ENCODE results near the gene ALDH3B2.

GRCh38 chr11:67657300-67657699 lies 17.1 kb downstream of the ALDH3B2 start:
- TF ChIP-seq POLR2AphosphoS5 (IDR thresholded peaks at IDR 0.05; ENCODE audit: low read depth, low read length) = no peak
- TF ChIP-seq CTCF (IDR thresholded peaks at IDR 0.05) = no peak
- no peak for TF ChIP-seq REST (IDR thresholded peaks at IDR 0.05; ENCODE audit: insufficient read depth in 1 of 2, low read depth in 2 of 2, low read length in 1 of 2)

Data from Panc1 (cell line).